NB4 (cell line): ENCODE data around the gene HMCN2.

Experiments used
- MYC ChIP-seq: IDR thresholded peaks from 2 replicates; pipeline ENCODE4 v1.6.1; 2011; ENCODE audit warnings: low read depth, low read length
- POLR2A ChIP-seq: IDR thresholded peaks from 2 replicates; pipeline ENCODE4 v1.6.1; 2011; ENCODE audit warnings: mild to moderate bottlenecking; ENCODE audit not compliant: insufficient read length; ENCODE audit errors: extremely low read depth
- TF ChIP-seq, protein P1 (sequence below): IDR thresholded peaks from one replicate; pipeline ENCODE4 v1.5.1; 2012; ENCODE audit warnings: low read depth, low read length
- TF ChIP-seq, protein P2 (sequence below): IDR thresholded peaks from 2 replicates; pipeline ENCODE4 v1.6.1; 2011; ENCODE audit warnings: low read depth, low read length

GRCh38 chr9:130402243-130402642, 136.7 kb downstream of the HMCN2 start:
- TF ChIP-seq, protein P1, sequence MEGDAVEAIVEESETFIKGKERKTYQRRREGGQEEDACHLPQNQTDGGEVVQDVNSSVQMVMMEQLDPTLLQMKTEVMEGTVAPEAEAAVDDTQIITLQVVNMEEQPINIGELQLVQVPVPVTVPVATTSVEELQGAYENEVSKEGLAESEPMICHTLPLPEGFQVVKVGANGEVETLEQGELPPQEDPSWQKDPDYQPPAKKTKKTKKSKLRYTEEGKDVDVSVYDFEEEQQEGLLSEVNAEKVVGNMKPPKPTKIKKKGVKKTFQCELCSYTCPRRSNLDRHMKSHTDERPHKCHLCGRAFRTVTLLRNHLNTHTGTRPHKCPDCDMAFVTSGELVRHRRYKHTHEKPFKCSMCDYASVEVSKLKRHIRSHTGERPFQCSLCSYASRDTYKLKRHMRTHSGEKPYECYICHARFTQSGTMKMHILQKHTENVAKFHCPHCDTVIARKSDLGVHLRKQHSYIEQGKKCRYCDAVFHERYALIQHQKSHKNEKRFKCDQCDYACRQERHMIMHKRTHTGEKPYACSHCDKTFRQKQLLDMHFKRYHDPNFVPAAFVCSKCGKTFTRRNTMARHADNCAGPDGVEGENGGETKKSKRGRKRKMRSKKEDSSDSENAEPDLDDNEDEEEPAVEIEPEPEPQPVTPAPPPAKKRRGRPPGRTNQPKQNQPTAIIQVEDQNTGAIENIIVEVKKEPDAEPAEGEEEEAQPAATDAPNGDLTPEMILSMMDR: no peak
- TF ChIP-seq POLR2A (no peak), MYC (no peak)
- TF ChIP-seq, protein P2, sequence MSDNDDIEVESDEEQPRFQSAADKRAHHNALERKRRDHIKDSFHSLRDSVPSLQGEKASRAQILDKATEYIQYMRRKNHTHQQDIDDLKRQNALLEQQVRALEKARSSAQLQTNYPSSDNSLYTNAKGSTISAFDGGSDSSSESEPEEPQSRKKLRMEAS: no peak
